Caco-2 (cell line): Measurements from ENCODE around the gene KCNQ1OT1. TPM values are rescaled to one million over a fixed set of nuclear protein-coding genes. Genes with fewer than 3 reads are reported as not detected.

Source experiments
- BruUV-seq: library from RNA; stranded (reverse); fragments of 400-500 nt; replicated peaks from 2 replicates; lab custom pipeline; 2021; lab: Mats Ljungman, UMichigan
- CTCF ChIA-PET: fragments of 300-600 bp; sonication (Branson Sonifier 250); formaldehyde crosslinking; loops from one replicate; lab custom pipeline; 2022; ENCODE audit warnings: antibody characterized with exemption; lab: Charles Lee
- POLR2A ChIA-PET: fragments of 300-600 bp; sonication (Branson Sonifier 250); formaldehyde crosslinking; loops from one replicate; lab custom pipeline; 2022; ENCODE audit warnings: antibody characterized with exemption; lab: Charles Lee
- DNase-seq, 2 experiments: peaks; one replicate each; pipeline versions ENCODE4 v3.0.0 to v3.0.0-alpha.2; 2020 to 2022
- H3K27me3 ChIP-seq: replicated peaks from 2 replicates; pipeline ENCODE4 v1.6.0; 2011; ENCODE audit warnings: low read length; ENCODE audit not compliant: control insufficient read depth, insufficient read depth
- H3K36me3 ChIP-seq: 2 replicates; pipeline ENCODE4 v1.5.1; 2011; ENCODE audit warnings: low read length; ENCODE audit not compliant: control insufficient read depth, insufficient read depth
- H3K4me1 ChIP-seq: fragments of 250-450 bp; sonication (Bioruptor Pico); 2 replicates; pipeline ENCODE4 v1.5.1; 2020; ENCODE audit warnings: mild to moderate bottlenecking
- H3K4me3 ChIP-seq: 2 replicates; pipeline ENCODE4 v1.5.1; 2011; ENCODE audit warnings: low read depth, mild to moderate bottlenecking, control low read depth, low read length
- H3K9me3 ChIP-seq: fragments of 250-450 bp; sonication (Bioruptor Pico); 2 replicates; pipeline ENCODE4 v1.5.1; 2020; ENCODE audit warnings: mild to moderate bottlenecking, moderate library complexity
- H3K27ac Mint-ChIP-seq: one replicate; pipeline ENCODE4 v1.8.0; 2022; ENCODE audit warnings: mixed read lengths; ENCODE audit not compliant: unreplicated experiment
- H3K27me3 Mint-ChIP-seq: one replicate; pipeline ENCODE4 v1.8.0; 2022; ENCODE audit warnings: mixed read lengths; ENCODE audit not compliant: insufficient read depth, unreplicated experiment
- H3K36me3 Mint-ChIP-seq: one replicate; pipeline ENCODE4 v1.8.0; 2022; ENCODE audit warnings: mild to moderate bottlenecking, mixed read lengths; ENCODE audit not compliant: insufficient read depth, unreplicated experiment
- H3K4me1 Mint-ChIP-seq: one replicate; pipeline ENCODE4 v1.8.0; 2022; ENCODE audit warnings: low read depth, mixed read lengths; ENCODE audit not compliant: unreplicated experiment
- H3K4me3 Mint-ChIP-seq: one replicate; pipeline ENCODE4 v1.8.0; 2022; ENCODE audit warnings: mild to moderate bottlenecking, moderate library complexity, mixed read lengths; ENCODE audit not compliant: unreplicated experiment
- H3K9me3 Mint-ChIP-seq: one replicate; pipeline ENCODE4 v1.8.0; 2022; ENCODE audit warnings: mixed read lengths; ENCODE audit not compliant: unreplicated experiment
- CTCF ChIP-seq, 2 experiments: fragments of 200-600 bp in 1 of 2; IDR thresholded peaks; 1 replicate in 1 of 2; 2 replicates in 1 of 2; pipeline versions ENCODE4 v1.5.1 to v1.8.0; 2011 to 2022; ENCODE audit warnings: antibody characterized with exemption in 1 of 2, control low read depth in 1 of 2, inconsistent platforms in 1 of 2, low read depth in 1 of 2, low read length in 1 of 2, mild to moderate bottlenecking in 1 of 2, moderate library complexity in 1 of 2; ENCODE audit not compliant: insufficient read depth in 1 of 2, severe bottlenecking in 1 of 2, unreplicated experiment in 1 of 2
- intact Hi-C: fragments of 100-400 bp; cut with micrococcal nuclease; formaldehyde crosslinking; loops from one replicate; pipeline ENCODE4 v1.10.0; 2022; ENCODE audit not compliant: unreplicated experiment
- total RNA-seq: library from RNA; stranded (reverse); gene quantifications from 2 replicates; pipeline ENCODE4 v1.2.3, GENCODE V29; 2022

The KCNQ1OT1 gene
- total RNA-seq, 1 experiment from 2014 or later = 7.5 TPM

GRCh38 chr11:2574553-2575535 lies 125.0 kb downstream of the KCNQ1OT1 start:
- BruUV-seq = no TSS peak
- DNase-seq = peak in 1 of 2 experiments; percentile 32
- CTCF ChIA-PET = no interaction called here
- no peaks in the 10 kb centered on the region for H3K36me3 ChIP-seq
- H3K9me3 Mint-ChIP-seq = no peaks in the 10 kb centered on the region
- peaks cover 10% of the 10 kb centered on the region; the same call in 1 of the 2 replicates for H3K4me1 ChIP-seq
- H3K27ac Mint-ChIP-seq = no peak overlapping the region
- H3K4me3 ChIP-seq = no peak overlapping the region
- no peaks in the 10 kb centered on the region for H3K9me3 ChIP-seq
- no peak for TF ChIP-seq CTCF (IDR thresholded peaks at IDR 0.05; ENCODE audit: insufficient read depth in 1 of 2, low read depth in 1 of 2, low read length in 1 of 2, severe bottlenecking in 1 of 2, unreplicated experiment in 1 of 2)
- no peaks in the 10 kb centered on the region for H3K27me3 ChIP-seq
- H3K4me3 Mint-ChIP-seq = no peak overlapping the region
- H3K36me3 Mint-ChIP-seq = no peaks in the 10 kb centered on the region
- intact Hi-C loops = no loop called here
- POLR2A ChIA-PET = no interaction called here
- peaks cover 6% of the 10 kb centered on the region for H3K4me1 Mint-ChIP-seq
- no peaks in the 10 kb centered on the region for H3K27me3 Mint-ChIP-seq

- POLR2A ChIA-PET = no interaction called here
- BruUV-seq = no TSS peak
- Histone ChIP-seq H3K36me3 (no peaks in the 10 kb centered on the region), H3K27me3 (no peaks in the 10 kb centered on the region), H3K4me3 (no peak overlapping the region), H3K9me3 (no peaks in the 10 kb centered on the region), H3K4me1 (peaks cover 10% of the 10 kb centered on the region; the same call in 1 of the 2 replicates)
- CTCF ChIA-PET = no interaction called here
- DNase-seq = no peak
- TF ChIP-seq CTCF (IDR thresholded peaks at IDR 0.05; ENCODE audit: insufficient read depth in 1 of 2, low read depth in 1 of 2, low read length in 1 of 2, severe bottlenecking in 1 of 2, unreplicated experiment in 1 of 2) = no peak
- no peaks in the 10 kb centered on the region for H3K9me3 Mint-ChIP-seq
- no peak overlapping the region for H3K4me3 Mint-ChIP-seq
- no peaks in the 10 kb centered on the region for H3K27me3 Mint-ChIP-seq
- H3K4me1 Mint-ChIP-seq = peaks cover 6% of the 10 kb centered on the region
- no peak overlapping the region for H3K27ac Mint-ChIP-seq
- intact Hi-C loops = no loop called here
- H3K36me3 Mint-ChIP-seq = no peaks in the 10 kb centered on the region
These were observed 125.7 kb downstream of the KCNQ1OT1 start for GRCh38 chr11:2574043-2574552.

- TF ChIP-seq CTCF (IDR thresholded peaks at IDR 0.05; ENCODE audit: insufficient read depth in 1 of 2, low read depth in 1 of 2, low read length in 1 of 2, severe bottlenecking in 1 of 2, unreplicated experiment in 1 of 2) = no peak
- Histone ChIP-seq H3K9me3 (no peaks in the 10 kb centered on the region), H3K36me3 (no peaks in the 10 kb centered on the region), H3K27me3 (no peaks in the 10 kb centered on the region), H3K4me1 (peaks cover 10% of the 10 kb centered on the region; the same call in 1 of the 2 replicates), H3K4me3 (no peak overlapping the region)
- H3K27me3 Mint-ChIP-seq = no peaks in the 10 kb centered on the region
- H3K27ac Mint-ChIP-seq = no peak overlapping the region
- H3K36me3 Mint-ChIP-seq = no peaks in the 10 kb centered on the region
- intact Hi-C loops = no loop called here
- no TSS peak for BruUV-seq
- ChIA-PET POLR2A (no interaction called here), CTCF (interaction anchor here (0.6 kb wide), 1 partner anchor 522 kb away, joined by 4 read pairs; no protein-coding TSS in a partner anchor)
- H3K4me1 Mint-ChIP-seq = peaks cover 6% of the 10 kb centered on the region
- no peaks in the 10 kb centered on the region for H3K9me3 Mint-ChIP-seq
- no peak overlapping the region for H3K4me3 Mint-ChIP-seq
- no peak for DNase-seq
These were observed 126.4 kb downstream of the KCNQ1OT1 start for GRCh38 chr11:2573240-2574042.
